ENCODE data around the gene UNC5B.

- TF ChIP-seq EZH2 (IDR thresholded peaks at IDR 0.05; ENCODE audit: insufficient read depth, poor library complexity, severe bottlenecking): no peak
- no peak for TF ChIP-seq EZH2phosphoT487 (IDR thresholded peaks at IDR 0.05; ENCODE audit: insufficient read depth, low read depth)
These were observed 122.9 kb downstream of the UNC5B start for GRCh38 chr10:71335173-71335708.
